CD4-positive, alpha-beta T cell (primary cell): ENCODE results near the gene TAF3. TPM values are rescaled to one million over a fixed set of nuclear protein-coding genes. Genes with fewer than 3 reads are reported as not detected.

Experiments used
- ATAC-seq: fragments of 200-7000 bp; cut with Tn5 transposase; one replicate; pipeline ENCODE4 v1.10.0; 2022; ENCODE audit warnings: mild to moderate bottlenecking; ENCODE audit not compliant: poor library complexity
- CTCF ChIA-PET: fragments of 350-600 bp; sonication (Branson Sonifier 250); formaldehyde crosslinking; loops from one replicate; lab custom pipeline; 2021; ENCODE audit warnings: antibody characterized with exemption, inconsistent platforms; lab: Charles Lee
- POLR2A ChIA-PET: fragments of 350-600 bp; sonication (Branson Sonifier 250); formaldehyde crosslinking; loops from one replicate; lab custom pipeline; 2021; ENCODE audit warnings: antibody characterized with exemption, inconsistent platforms; lab: Charles Lee
- DNase-seq, 14 experiments: peaks; one replicate each; pipeline ENCODE4 v3.0.0-alpha.2; 2013 to 2020; ENCODE audit warnings: mixed read lengths in 2 of 14
- H3K27ac ChIP-seq, 2 donors: one replicate each; pipeline versions ENCODE4 v1.5.1 to v1.7.0; 2013; ENCODE audit warnings: low read length in 2 of 2, low read depth in 1 of 2, mild to moderate bottlenecking in 1 of 2
- H3K27me3 ChIP-seq, 2 experiments: 1 replicate in 1 of 2; 2 replicates in 1 of 2; pipeline versions ENCODE4 v1.6.1 to v1.7.0; 2013; ENCODE audit warnings: low read length in 2 of 2, control low read depth in 1 of 2, mild to moderate bottlenecking in 1 of 2, moderate library complexity in 1 of 2; ENCODE audit not compliant: insufficient read depth in 2 of 2, control insufficient read depth in 1 of 2
- H3K36me3 ChIP-seq: one replicate; pipeline ENCODE4 v1.6.1; 2013; ENCODE audit warnings: low read length, control low read depth; ENCODE audit not compliant: insufficient read depth
- H3K4me1 ChIP-seq: one replicate; pipeline ENCODE4 v1.6.1; 2013; ENCODE audit warnings: low read length, control low read depth; ENCODE audit not compliant: insufficient read depth
- H3K4me3 ChIP-seq: one replicate; pipeline ENCODE4 v1.5.1; 2013; ENCODE audit warnings: mild to moderate bottlenecking, low read length, moderate library complexity
- H3K9me3 ChIP-seq, 2 experiments: 1 replicate in 1 of 2; 2 replicates in 1 of 2; pipeline versions ENCODE4 v1.6.1 to v1.7.0; 2013; ENCODE audit warnings: low read length in 2 of 2, mild to moderate bottlenecking in 2 of 2, control low read depth in 1 of 2, moderate library complexity in 1 of 2; ENCODE audit not compliant: control insufficient read depth in 1 of 2, insufficient read depth in 1 of 2
- H3K27ac Mint-ChIP-seq: one replicate; pipeline ENCODE4 v1.8.0; 2020; ENCODE audit warnings: mixed read lengths
- H3K27me3 Mint-ChIP-seq: one replicate; pipeline ENCODE4 v1.8.0; 2021; ENCODE audit warnings: mixed read lengths
- H3K36me3 Mint-ChIP-seq: one replicate; pipeline ENCODE4 v1.8.0; 2021; ENCODE audit warnings: low read depth, mixed read lengths
- H3K4me1 Mint-ChIP-seq: one replicate; pipeline ENCODE4 v1.8.0; 2021; ENCODE audit warnings: low read depth, mixed read lengths
- H3K4me3 Mint-ChIP-seq: one replicate; pipeline ENCODE4 v1.8.0; 2020; ENCODE audit warnings: mild to moderate bottlenecking, mixed read lengths
- H3K9me3 Mint-ChIP-seq: one replicate; pipeline ENCODE4 v1.8.0; 2020; ENCODE audit warnings: mixed read lengths
- intact Hi-C, 2 experiments: fragments of 100-400 bp; cut with DNase I in 1 of 2; cut with micrococcal nuclease in 1 of 2; formaldehyde crosslinking; loops; one replicate each; pipeline versions ENCODE4 v1.15.1 to v1.9.0; 2023 to 2025; cut with DNase I, micrococcal nuclease
- total RNA-seq, 174 experiments: library from RNA in 2 of 174; stranded (reverse) in 2 of 174; gene quantifications; one replicate each; pipeline ENCODE4 v1.2.3 and lab custom pipeline; 2021 to 2026
- TF ChIP-seq, protein P1 (sequence below): fragments of 200-600 bp; IDR thresholded peaks from one replicate; pipeline ENCODE4 v1.8.0; 2022; ENCODE audit warnings: antibody characterized with exemption, mild to moderate bottlenecking

The TAF3 gene
- total RNA-seq, 2 experiments from 2014 or later, result 12.6 to 12.8 TPM

DNA sequence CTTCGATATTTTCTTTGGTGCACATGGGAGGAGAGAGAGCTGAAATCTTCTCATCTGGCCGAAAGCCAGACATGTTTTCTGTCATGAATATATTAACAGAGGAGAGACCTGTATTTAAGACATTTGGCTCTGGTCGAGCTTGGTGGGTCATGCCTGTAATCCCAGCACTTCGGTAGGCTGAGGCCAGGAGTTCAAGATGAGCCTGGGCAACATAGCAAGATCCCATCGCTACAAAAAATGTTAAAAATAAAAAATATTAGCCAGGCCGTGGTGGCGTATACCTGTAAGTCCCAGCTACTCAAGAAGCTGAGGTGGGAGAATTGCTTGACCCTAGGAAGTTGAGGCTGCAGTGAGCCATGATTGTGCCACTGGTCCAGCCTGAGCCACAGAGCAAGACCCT is 214.3 kb downstream of the TAF3 start:
- Mint-ChIP-seq H3K4me1 (peaks cover 15% of the 10 kb centered on the region), H3K27ac (no peak overlapping the region), H3K36me3 (no peaks in the 10 kb centered on the region), H3K4me3 (peak overlapping the region; percentile 8), H3K27me3 (peaks cover 62% of the 10 kb centered on the region), H3K9me3 (no peaks in the 10 kb centered on the region)
- TF ChIP-seq, protein P1, sequence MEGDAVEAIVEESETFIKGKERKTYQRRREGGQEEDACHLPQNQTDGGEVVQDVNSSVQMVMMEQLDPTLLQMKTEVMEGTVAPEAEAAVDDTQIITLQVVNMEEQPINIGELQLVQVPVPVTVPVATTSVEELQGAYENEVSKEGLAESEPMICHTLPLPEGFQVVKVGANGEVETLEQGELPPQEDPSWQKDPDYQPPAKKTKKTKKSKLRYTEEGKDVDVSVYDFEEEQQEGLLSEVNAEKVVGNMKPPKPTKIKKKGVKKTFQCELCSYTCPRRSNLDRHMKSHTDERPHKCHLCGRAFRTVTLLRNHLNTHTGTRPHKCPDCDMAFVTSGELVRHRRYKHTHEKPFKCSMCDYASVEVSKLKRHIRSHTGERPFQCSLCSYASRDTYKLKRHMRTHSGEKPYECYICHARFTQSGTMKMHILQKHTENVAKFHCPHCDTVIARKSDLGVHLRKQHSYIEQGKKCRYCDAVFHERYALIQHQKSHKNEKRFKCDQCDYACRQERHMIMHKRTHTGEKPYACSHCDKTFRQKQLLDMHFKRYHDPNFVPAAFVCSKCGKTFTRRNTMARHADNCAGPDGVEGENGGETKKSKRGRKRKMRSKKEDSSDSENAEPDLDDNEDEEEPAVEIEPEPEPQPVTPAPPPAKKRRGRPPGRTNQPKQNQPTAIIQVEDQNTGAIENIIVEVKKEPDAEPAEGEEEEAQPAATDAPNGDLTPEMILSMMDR, result no peak
- no peak for DNase-seq
- Histone ChIP-seq H3K4me1 (peaks cover 43% of the 10 kb centered on the region), H3K4me3 (no peak overlapping the region), H3K27me3 (peaks cover 50 to 53% of the 10 kb centered on the region in 2 experiments), H3K27ac (no peak overlapping the region), H3K36me3 (no peaks in the 10 kb centered on the region), H3K9me3 (peaks cover 0 to 32% of the 10 kb centered on the region in 2 experiments)
- ATAC-seq, result no peak
- ChIA-PET CTCF (no interaction called here), POLR2A (interaction anchor here (0.8 kb wide), 1 partner anchor 13 kb away, joined by 3 read pairs; no protein-coding TSS in a partner anchor)
- intact Hi-C loops, result loop anchor here in 1 of 2 experiments (10.0 kb wide), 1 partner anchor 508 kb away; no protein-coding TSS in a partner anchor

DNA sequence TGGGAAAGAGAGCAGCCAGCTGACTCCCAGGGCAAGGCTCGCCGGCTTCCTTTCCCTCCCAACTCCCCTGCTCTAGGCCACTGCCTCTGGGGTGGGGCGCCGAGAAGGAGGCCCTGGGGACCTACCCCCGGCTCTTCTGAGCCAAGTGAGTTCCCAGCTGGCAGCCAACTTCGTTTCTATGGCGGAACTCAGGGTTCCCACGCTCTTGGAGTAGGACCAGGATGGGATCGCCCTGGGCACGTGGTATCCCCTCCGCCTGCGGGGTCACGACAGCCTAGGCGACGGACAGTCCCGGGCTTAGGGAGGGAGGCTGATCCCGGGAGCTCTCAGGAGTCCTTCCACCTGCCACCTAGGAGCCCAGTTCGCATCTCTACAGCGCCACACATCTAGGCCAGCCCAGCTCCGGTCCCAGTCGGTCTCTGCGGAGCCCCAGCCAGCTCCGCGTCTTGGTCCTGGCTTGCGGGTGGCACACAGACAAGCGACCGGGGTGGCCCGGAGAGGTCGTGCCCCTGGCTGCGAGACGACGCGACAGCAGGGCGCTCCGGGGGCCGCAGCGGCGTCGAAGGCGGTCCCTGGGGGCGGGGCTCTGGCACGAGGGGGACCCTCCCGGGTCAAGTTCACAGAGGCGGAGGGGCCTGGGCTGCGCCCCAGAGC is 215.6 kb downstream of the TAF3 start:
- Mint-ChIP-seq H3K27ac (no peak overlapping the region), H3K4me3 (no peak overlapping the region), H3K36me3 (no peaks in the 10 kb centered on the region), H3K4me1 (peaks cover 25% of the 10 kb centered on the region), H3K9me3 (no peaks in the 10 kb centered on the region), H3K27me3 (peaks cover 76% of the 10 kb centered on the region)
- Histone ChIP-seq H3K4me3 (peak overlapping the region; percentile 23), H3K36me3 (no peaks in the 10 kb centered on the region), H3K9me3 (peaks cover 7 to 33% of the 10 kb centered on the region in 2 experiments), H3K27ac (no peak overlapping the region), H3K4me1 (peaks cover 46% of the 10 kb centered on the region), H3K27me3 (peaks cover 64 to 65% of the 10 kb centered on the region in 2 experiments)
- DNase-seq (peak in 5 of 14 experiments; percentile 4 to 44 (median 31)), ATAC-seq (no peak)
- TF ChIP-seq, protein P1, result no peak
- ChIA-PET POLR2A (interaction anchor here (1.1 kb wide), 1 partner anchor 26 kb away, joined by 5 read pairs; no protein-coding TSS in a partner anchor), CTCF (interaction anchor here (0.6 to 1.6 kb wide), 2 partner anchors 8 to 19 kb away, joined by 3 to 5 read pairs; no protein-coding TSS in a partner anchor)
- intact Hi-C loops, result loop anchor here in 1 of 2 experiments (10.0 kb wide), 1 partner anchor 509 kb away; no protein-coding TSS in a partner anchor

DNA sequence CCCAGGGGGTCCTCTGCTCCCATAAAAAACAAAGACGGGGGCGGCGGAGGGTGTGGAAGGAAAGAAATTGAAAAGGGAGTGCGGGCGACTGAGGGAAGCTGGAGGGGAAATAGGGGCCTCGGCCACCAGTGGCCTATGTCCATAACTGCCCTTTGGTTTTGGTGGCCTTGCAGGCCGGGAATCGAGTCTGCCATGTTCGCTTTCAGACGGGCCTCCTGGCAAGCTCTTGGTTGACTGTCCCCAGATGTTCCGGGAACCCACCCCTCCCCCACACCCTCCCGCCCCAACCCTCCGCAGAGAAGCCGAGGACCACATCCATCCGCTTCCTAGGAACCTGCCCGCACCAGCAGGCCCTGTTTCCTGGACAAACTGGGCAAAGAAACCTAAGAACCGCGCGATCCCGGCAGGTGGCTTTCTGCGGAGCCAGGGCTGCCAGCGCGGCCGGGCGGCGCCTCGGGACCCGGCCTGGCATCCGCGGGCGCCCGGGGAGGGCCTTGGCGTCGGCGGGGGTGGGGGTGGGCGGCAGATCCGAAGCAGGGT is 216.2 kb downstream of the TAF3 start:
- H3K27ac Mint-ChIP-seq, result no peak overlapping the region
- ChIA-PET CTCF (interaction anchor here (1.6 kb wide), 1 partner anchor 8 kb away, joined by 5 read pairs; no protein-coding TSS in a partner anchor), POLR2A (interaction anchor here (1.1 kb wide), 1 partner anchor 25 kb away, joined by 5 read pairs; no protein-coding TSS in a partner anchor)
- no peaks in the 10 kb centered on the region for H3K9me3 Mint-ChIP-seq
- peak overlapping the region; percentile 23 for H3K4me3 ChIP-seq
- H3K36me3 Mint-ChIP-seq, result no peaks in the 10 kb centered on the region
- no peak overlapping the region for H3K27ac ChIP-seq
- H3K27me3 Mint-ChIP-seq, result peaks cover 82% of the 10 kb centered on the region
- peaks cover 29% of the 10 kb centered on the region for H3K4me1 Mint-ChIP-seq
- no peak overlapping the region for H3K4me3 Mint-ChIP-seq
- intact Hi-C loops, result loop anchor here in 1 of 2 experiments (10.0 kb wide), 1 partner anchor 510 kb away; no protein-coding TSS in a partner anchor
- TF ChIP-seq, protein P1, result no peak
- peak; percentile 38 for ATAC-seq
- DNase-seq, result peak in 5 of 14 experiments; percentile 10 to 42 (median 33)
- no peaks in the 10 kb centered on the region for H3K36me3 ChIP-seq
- H3K27me3 ChIP-seq, result peaks cover 70 to 71% of the 10 kb centered on the region in 2 experiments
- peaks cover 12 to 35% of the 10 kb centered on the region in 2 experiments for H3K9me3 ChIP-seq
- H3K4me1 ChIP-seq, result peaks cover 46% of the 10 kb centered on the region
